HL-60 (cell line): ENCODE measurements around the gene EEPD1.

Experiments
- CTCF ChIP-seq: IDR thresholded peaks from one replicate; pipeline ENCODE4 v1.5.1; 2011; ENCODE audit warnings: low read length, control low read depth, inconsistent platforms; ENCODE audit not compliant: insufficient read depth
- GABPA ChIP-seq: IDR thresholded peaks from 2 replicates; pipeline ENCODE4 v1.6.1; 2012; ENCODE audit warnings: low read depth
- REST ChIP-seq: IDR thresholded peaks from 2 replicates; pipeline ENCODE4 v1.6.1; 2012; ENCODE audit warnings: low read depth; ENCODE audit not compliant: insufficient replicate concordance

GRCh38 chr7:36260481-36260880, 107.4 kb downstream of the EEPD1 start:
- TF ChIP-seq CTCF (no peak), REST (no peak), GABPA (no peak)
